ENCODE results near the gene OR5AP2.

- TF ChIP-seq CTCF (IDR thresholded peaks at IDR 0.05; ENCODE audit: low read length), result no peak
- no peak for TF ChIP-seq EZH2 (optimal IDR thresholded peaks at IDR 0.05; ENCODE audit: low read depth, low read length)
- TF ChIP-seq EZH2phosphoT487 (IDR thresholded peaks at IDR 0.05; ENCODE audit: low read length), result no peak
Measured at GRCh38 chr11:56663386-56663785, 21.1 kb upstream of the OR5AP2 start, which contains the start of gene OR5AR1.

Data from MM.1S (cell line).